NOMO-1 treated with DMSO at 0.1 percent for 48 hours (cell line): ENCODE results near the gene RMP24.
"Not testable (repeated sequence)": the region's sequence is repeated elsewhere in the genome, so short reads cannot be mapped to it uniquely, and the experiment has no call there.

ENCODE experiments used
- DNase-seq: peaks from one replicate; lab custom pipeline; 2025; ENCODE audit not compliant: unreplicated experiment; lab: John Stamatoyannopoulos, UW

RMP24 gene

GRCh38 chr18:35967866-35968265 is 4.6 kb upstream of the RMP24 start:
- DNase-seq = not testable (repeated sequence)

GRCh38 chr18:35968278-35968880 is 4.1 kb upstream of the RMP24 start:
- peak; percentile 33 for DNase-seq

GRCh38 chr18:35969676-35970075 is 2.8 kb upstream of the RMP24 start:
- peak; percentile 15 for DNase-seq

GRCh38 chr18:35971661-35972196 is 750 bp upstream of the RMP24 start:
- DNase-seq = no peak

- no peak for DNase-seq
Observed at GRCh38 chr18:35973650-35974049, 1.2 kb downstream of the RMP24 start.

GRCh38 chr18:35974181-35974580 is 1.7 kb downstream of the RMP24 start:
- no peak for DNase-seq

- no peak for DNase-seq
Observed at GRCh38 chr18:35979112-35979511, 6.6 kb downstream of the RMP24 start.

- no peak for DNase-seq
Observed at GRCh38 chr18:35982409-35983114, 10.1 kb downstream of the RMP24 start.

- no peak for DNase-seq
Observed at GRCh38 chr18:35983147-35983546, 10.7 kb downstream of the RMP24 start.

- no peak for DNase-seq
Observed at GRCh38 chr18:35983818-35984217, 11.3 kb downstream of the RMP24 start.

- DNase-seq = no peak
Observed at GRCh38 chr18:35991696-35992095, 19.2 kb downstream of the RMP24 start.

- DNase-seq = no peak
Observed at GRCh38 chr18:35993013-35993412, 20.5 kb downstream of the RMP24 start.

GRCh38 chr18:35998967-35999366 is 26.5 kb downstream of the RMP24 start:
- peak; percentile 9 for DNase-seq

GRCh38 chr18:35999925-36000324 is 27.4 kb downstream of the RMP24 start:
- no peak for DNase-seq

- no peak for DNase-seq
Observed at GRCh38 chr18:36006997-36007396, 34.5 kb downstream of the RMP24 start.

- DNase-seq = no peak
Observed at GRCh38 chr18:36009214-36009613, 36.7 kb downstream of the RMP24 start.

- no peak for DNase-seq
Observed at GRCh38 chr18:36012891-36013290, 40.4 kb downstream of the RMP24 start.

GRCh38 chr18:36015629-36016028 is 43.1 kb downstream of the RMP24 start:
- peak; percentile 74 for DNase-seq

- no peak for DNase-seq
Observed at GRCh38 chr18:36017232-36017631, 44.8 kb downstream of the RMP24 start.

- DNase-seq = no peak
Observed at GRCh38 chr18:36020174-36020711, 47.8 kb downstream of the RMP24 start.

- no peak for DNase-seq
Observed at GRCh38 chr18:36023336-36023735, 50.9 kb downstream of the RMP24 start.

GRCh38 chr18:36024241-36024640 is 51.8 kb downstream of the RMP24 start:
- not testable (repeated sequence) for DNase-seq
